DMS53 treated with DMSO at 0.1 percent for 48 hours (cell line): Measurements from ENCODE around the gene SOX5.
"Not testable (repeated sequence)": the region's sequence is repeated elsewhere in the genome, so short reads cannot be mapped to it uniquely, and the experiment has no call there.

Experiments
- DNase-seq: peaks from one replicate; lab custom pipeline; 2025; ENCODE audit not compliant: unreplicated experiment; lab: John Stamatoyannopoulos, UW

Gene SOX5

DNA sequence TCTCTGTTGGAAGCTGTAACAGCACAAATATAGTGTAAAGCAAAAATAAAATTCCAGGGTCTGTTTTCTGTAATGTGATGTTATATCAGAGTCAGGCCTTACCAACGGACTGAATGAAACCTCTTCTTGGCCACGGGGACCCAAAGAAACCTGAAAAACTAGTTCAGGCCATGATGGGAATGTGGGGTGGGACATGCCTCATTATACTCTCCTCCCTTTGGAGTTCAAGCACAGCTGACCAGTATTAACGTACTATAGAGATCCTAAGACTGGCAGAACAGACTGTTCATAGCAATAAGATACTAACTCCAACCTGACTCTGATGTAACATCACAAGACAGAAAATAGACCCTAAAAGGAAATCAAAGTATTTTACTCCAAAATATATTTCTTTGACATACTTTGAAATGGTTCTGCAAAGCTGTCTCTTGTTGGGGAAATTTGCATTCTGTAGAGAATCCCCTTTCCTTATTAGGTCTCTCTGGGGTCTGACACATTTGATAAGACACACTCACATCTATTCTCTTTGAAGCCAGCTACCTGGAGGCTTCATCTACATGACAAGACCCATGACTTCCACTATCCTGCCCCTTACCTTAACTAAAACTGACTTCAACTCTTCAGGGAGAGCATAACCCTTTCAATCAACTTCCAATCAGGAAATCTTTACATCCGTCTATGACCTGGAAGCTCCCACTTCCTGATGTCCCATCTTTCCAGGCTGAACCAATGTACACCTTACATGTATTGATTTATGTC lies 444.6 kb downstream of the SOX5 start:
- DNase-seq, result no peak

DNA sequence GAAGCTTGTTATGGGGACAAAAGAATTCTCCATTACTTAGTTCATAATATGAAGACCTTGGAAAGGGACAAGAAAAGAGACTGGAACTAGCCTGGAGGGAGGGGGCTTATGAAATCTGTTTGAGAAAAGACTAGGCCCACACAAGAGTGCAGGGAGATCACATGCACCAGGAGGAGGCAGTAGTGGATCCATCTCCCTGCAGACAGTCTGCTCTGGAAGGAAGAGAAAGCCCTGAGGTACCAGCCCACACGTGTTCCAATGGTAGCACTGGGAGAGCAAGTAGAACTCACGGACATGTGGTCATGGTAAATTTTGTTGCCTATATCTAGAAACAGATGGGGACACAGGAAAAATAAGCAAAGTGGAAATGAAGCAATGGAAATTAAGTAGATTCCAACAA lies 445.4 kb downstream of the SOX5 start:
- DNase-seq, result no peak

DNA sequence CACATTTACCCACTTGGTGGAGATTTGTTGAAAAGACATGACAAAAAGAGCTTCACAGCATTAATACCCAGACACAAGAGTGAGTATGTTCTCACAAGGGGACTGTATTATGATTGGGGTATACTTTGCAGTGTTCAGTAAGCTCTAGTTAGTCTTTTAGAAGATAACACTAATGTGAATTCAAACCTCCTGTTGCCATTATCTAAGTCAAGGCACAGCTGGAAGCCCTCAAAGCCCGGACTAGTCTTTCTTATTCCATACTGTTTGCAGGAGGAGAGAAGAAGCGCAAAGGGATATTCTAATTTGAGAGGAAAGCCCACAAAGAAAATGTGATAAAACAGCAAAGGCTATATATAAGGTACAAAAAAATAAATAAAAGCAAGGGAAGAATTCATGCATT lies 445.9 kb downstream of the SOX5 start:
- no peak for DNase-seq

DNA sequence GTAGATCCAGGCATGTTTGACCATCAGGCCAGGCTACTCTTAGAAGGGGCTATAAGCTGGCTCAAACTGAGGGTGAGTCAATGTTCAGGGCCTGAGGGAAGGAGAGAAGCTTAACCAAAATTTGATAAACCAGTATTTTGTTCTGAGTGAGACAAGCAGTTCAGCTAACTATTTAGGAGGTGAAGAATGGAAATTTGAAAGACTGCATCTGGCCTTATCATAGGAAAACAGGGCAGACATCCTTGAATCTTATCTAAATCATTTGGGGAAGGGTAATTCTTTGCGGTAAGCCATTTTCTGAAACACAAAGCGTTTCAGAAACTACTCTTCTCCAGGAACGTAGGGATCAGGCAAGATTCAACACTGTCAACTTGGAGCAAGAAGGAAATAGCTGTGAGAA lies 447.2 kb downstream of the SOX5 start:
- no peak for DNase-seq

DNA sequence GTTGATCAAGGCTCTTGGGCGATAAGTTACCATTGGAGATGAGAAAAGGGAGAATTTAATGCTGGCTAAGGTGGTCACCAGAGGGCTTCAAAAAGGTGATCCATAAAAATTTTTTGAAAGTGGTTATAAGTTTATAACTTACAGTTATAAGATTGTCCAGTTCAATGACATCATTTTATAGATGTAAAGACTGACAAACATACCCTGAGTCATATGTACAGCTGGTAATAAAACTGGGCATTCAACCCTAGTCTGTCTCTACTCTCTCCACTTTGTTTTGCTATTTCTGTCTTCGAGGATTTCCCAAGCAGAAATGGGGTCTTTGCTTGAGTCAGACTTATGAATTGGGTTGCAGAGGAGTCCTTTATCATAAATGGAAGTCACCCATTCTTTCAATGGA lies 454.0 kb downstream of the SOX5 start:
- no peak for DNase-seq

DNA sequence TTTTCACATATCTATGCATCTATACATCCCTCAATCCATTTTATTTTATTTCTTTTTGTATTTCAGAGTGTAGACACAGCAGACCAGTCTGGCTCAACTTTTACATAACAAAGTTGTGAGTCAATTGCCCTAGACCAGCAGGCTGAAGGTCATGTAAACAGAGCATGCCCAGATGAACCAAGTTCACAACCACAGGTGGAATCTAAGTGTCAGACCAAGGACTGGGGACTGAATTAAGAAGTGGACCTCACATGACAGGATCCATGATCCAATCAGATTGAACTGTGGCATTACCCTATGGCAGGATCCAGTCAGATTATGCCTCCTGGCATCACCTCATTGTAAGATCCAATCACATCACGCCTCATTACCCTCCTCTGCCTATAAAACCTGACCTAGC lies 455.8 kb downstream of the SOX5 start:
- DNase-seq, result no peak

DNA sequence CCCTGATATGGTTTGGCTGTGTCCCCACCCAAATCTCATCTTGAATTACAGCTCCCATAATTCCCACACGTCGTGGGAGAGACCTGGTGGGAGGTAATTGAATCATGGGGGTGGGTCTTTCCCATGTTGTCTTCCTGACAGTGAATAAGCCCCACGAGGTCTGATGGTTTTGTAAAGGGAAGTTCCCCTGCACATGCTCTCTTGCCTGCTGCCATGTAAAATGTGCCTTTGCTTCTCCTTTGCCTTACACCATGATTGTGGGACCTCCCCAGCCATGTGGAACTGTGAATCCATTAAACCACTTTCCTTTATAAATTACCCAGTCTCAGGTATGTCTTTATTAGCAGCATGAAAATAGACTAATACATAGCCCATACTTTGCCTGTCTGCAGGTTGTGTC lies 458.4 kb downstream of the SOX5 start:
- DNase-seq, result not testable (repeated sequence)

DNA sequence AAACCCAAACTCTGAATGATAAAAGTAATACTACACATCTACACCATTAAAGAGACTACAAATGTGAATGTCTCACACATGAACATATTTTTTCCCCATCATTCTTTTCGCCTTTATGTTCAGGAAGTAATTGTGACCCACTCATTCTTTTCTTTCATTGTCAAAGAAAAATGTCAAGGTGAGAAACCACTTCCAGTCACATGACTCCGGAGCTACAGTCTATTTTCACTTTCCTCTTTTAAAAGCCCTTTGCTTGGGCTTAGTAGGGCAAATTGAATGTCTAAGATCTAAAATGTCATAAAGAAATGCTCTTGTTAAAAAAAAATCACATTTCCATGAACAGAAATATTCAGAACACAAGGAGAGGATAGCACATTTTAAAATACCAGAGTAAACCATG lies 461.3 kb downstream of the SOX5 start:
- DNase-seq, result no peak

DNA sequence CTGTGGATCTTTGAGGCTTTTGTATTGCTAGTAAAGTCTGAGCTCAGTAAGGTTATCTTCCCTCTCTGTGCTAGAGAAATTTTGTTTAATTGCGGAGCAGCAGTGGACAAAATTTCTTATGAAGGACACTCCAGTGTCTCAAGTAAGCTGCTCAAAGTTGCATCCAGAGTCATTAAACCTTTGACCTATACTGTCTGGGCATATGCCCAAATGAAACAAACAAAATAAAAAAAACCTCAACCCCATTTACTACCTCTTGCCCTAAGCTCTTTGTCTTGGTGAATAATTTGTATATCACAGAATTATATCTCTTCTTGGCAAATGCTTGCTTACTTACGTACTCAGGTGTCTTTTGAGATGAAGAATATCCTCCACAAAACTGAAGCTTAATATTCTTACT lies 465.2 kb downstream of the SOX5 start:
- DNase-seq, result no peak

DNA sequence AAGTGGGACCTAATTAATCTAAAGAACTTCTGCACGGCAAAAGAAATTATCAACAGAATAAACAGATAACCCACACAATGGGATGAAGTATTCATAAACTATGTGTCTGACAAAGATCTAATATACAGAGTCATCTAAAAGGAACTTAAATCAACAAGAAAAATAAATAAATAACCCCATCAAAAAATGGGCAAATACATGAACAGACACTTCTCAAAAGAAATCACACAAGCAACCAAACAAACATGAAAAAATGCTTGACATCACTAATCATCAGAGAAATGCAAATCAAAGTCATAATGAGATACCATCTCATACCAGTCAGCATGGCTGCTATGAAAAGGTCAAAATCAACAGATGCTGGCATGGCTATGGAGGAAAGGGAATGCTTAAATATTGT lies 466.9 kb downstream of the SOX5 start:
- DNase-seq, result no peak
